OCI-LY7 (cell line): ENCODE measurements around the gene DOLPP1.

ENCODE experiments used
- EZH2phosphoT487 ChIP-seq: fragments of 200-600 bp; sonication (generic); IDR thresholded peaks from 2 replicates; pipeline ENCODE4 v1.6.1; 2018; ENCODE audit warnings: low read depth, borderline replicate concordance, mild to moderate bottlenecking, mixed run types, antibody characterized with exemption, low read length, moderate library complexity, mixed read lengths
- TF ChIP-seq, protein P1 (sequence below): fragments of 200-600 bp; sonication (generic); conservative IDR thresholded peaks from 2 replicates; pipeline ENCODE4 v1.5.1; 2014; ENCODE audit warnings: mild to moderate bottlenecking, antibody characterized with exemption, low read length, moderate library complexity, mixed read lengths

DNA sequence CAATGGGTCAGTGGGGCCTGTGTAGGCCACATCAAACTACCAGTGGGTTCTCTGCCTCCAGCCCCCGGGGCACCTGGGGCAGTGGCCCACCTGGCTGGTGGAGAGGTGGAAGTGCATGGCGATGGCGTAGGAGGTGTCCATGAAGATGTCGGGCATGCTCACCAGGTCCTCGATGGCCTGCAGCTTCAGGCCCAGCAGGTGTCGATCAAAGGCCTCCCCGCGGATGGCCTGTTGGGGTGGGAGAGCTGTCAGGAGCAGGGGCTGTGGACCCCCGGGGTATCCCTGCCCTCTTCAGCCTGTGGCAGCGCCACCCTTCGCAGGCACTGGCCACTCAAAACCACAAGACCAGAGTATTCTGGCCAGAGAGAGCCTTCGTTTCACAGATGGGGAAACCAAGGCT, 15.0 kb downstream of the DOLPP1 start:
- TF ChIP-seq, protein P1, sequence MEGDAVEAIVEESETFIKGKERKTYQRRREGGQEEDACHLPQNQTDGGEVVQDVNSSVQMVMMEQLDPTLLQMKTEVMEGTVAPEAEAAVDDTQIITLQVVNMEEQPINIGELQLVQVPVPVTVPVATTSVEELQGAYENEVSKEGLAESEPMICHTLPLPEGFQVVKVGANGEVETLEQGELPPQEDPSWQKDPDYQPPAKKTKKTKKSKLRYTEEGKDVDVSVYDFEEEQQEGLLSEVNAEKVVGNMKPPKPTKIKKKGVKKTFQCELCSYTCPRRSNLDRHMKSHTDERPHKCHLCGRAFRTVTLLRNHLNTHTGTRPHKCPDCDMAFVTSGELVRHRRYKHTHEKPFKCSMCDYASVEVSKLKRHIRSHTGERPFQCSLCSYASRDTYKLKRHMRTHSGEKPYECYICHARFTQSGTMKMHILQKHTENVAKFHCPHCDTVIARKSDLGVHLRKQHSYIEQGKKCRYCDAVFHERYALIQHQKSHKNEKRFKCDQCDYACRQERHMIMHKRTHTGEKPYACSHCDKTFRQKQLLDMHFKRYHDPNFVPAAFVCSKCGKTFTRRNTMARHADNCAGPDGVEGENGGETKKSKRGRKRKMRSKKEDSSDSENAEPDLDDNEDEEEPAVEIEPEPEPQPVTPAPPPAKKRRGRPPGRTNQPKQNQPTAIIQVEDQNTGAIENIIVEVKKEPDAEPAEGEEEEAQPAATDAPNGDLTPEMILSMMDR: no peak
- TF ChIP-seq EZH2phosphoT487: no peak
